NAMALWA (cell line): ENCODE measurements around the gene PEA15.

Experiments
- DNase-seq: peaks from one replicate; pipeline ENCODE4 v3.0.0-alpha.2; 2015; ENCODE audit warnings: low spot score

The PEA15 gene

DNA sequence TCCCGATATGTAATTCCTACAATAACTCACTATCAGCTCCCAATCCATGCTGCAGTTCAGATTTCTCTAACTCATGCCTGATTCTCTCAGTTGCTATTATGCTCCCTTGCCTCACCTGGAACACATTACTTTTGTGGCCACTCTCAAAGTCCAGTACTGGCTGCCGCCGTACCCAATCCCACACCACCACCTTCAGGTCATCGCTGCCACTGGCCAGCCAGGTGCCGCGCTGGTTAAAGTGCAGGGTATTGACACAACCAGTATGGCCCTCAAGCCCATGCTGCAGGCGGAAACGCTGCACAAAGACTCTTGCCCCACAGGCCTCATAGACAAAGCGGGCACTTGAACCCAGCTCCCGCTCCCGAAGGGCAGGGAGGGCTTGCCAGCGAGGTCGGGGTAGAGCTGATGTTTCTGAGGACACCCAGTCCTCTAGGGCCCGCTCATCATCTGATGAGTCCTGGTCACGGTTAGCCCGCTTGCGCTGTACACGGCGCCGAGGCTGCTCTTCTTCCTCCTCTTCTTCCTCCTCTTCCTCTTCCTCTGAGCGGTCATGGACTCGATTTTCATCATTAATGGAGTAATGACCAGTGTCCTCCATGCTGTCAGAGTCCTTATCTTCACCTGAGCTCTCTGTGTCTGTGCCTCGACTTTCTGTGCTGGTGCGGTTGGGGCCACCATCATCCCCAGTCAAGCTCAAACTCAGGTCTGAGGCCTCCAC is 34.6 kb downstream of the PEA15 start:
- no peak for DNase-seq

DNA sequence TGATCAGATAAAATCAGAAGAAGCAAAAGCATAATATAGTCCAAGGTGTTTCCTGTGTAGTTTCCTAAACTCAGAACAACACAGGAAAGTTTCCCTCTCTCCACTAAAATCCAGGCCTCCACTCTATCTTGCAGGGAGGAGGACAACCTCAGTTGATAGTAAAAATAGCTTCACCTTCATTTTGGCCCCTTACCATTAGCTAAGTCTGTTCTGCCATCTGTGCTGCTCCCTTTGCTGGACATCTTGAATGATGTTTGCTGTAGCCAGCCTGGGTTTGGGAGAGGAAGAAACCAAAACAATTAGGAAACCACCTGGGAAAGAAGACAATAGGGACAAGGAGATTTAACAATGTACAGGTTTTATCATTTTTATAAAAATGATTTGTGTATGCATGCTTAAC is 38.6 kb downstream of the PEA15 start:
- no peak for DNase-seq

DNA sequence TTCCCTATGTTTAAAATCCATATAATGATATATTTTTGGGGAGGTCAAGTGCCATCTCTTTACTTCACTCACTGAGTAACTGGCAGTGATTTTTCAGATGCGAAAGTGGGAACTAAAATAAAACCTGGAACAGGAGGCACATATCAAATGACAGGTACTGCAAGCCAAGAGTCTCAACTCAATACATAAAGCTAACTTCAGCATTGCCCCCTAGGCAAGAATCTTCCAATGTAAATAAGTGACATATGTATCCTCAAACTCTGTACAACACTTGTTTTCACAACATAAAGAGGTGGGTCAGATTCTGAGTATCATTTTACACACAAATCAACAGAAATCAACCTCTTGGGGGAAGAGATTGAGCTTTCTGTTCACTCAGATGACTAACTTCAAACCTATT is 39.0 kb downstream of the PEA15 start:
- DNase-seq, result no peak

DNA sequence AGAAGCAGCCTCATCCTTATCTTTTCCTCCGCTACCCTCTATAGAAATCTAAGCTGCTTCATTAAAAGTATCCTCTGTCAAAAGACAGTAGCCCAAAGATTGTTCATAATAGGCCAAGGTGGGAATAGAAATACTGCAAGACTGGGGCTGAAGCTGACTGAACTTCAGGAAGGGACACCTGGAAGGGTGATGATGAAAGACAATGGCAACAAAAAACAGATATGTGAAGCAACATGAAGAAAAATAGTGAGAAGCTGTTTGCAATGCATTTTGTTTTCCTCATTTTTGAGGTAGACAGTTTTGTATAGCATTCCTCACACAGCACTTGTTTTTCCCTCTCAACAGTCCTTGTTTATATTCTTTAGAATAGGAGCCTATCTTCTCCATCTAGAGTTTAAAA is 40.2 kb downstream of the PEA15 start:
- DNase-seq, result no peak

DNA sequence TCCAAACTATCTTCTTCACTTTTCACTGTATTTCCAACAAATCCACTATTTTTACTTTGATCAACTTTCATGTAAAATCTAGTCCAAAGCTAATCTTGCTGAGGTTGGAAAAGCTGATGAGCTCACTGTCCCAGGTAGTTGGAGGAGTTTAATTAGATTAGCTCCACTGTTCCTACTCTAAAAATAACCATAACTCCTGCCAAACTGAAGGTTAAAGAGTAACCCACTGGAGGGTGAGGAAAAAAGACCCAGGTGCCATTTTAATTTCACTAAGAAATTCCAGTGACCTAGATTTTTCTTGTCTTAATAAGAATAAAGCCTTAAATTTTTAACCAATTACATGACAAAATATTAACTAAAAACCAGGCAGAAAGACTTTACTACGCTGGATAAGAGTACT is 41.9 kb downstream of the PEA15 start:
- no peak for DNase-seq

DNA sequence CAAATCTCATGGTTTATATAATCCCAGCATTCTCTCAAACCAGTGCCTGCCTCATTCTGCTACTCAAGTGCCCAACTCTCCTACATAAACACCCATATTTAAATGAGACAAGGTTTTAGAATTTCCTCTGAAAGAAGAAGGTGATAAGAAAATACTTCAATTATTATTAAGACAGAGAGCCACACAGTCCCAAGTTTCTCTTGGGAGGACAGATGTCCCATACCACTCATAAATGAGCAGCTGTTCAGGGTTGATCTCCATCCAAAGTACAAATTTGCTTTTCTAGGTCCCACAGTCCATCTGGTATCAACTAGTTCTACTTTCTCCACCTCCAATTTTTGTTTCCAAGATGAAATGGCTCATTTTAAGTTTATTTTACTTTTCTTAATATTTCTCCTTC is 45.8 kb downstream of the PEA15 start:
- DNase-seq, result no peak

DNA sequence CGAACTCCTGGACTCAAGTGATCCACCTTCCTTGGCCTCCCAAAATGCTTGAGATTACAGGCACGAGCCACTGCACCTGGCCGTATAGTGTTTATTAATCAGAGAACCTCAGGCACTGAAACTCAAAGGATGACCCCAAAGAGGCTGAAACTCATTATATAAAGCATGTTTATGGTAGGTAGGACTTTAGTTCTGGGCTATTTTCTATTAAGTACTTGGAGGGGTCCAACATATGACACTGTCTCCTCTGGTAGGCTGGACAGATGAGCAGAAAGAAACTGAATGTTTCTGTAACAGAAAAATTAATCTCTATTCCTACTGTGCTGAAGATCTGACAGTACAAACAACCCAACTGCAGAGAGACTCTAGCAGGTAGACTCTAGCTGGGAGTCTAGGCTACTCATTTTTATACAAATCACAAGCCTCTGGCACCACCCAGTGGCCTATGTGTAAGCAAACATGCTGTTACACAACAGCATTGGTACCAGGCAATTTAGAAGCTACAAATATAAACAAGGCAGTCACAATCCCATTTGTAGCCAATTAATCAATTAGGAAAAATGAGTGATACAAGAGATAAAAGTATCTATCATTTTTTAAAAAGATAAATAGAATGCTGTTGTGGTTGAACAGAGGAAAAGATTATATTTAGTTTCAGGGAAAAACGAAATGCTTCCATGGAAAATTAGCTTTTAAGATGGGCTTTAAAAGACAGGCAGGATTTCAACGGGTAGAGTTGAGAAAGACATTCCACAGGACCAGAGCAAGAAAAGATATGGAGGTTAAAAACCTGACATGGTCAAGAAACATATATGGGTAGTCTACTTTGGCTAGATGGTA is 46.7 kb downstream of the PEA15 start:
- DNase-seq, result peak; percentile 92

DNA sequence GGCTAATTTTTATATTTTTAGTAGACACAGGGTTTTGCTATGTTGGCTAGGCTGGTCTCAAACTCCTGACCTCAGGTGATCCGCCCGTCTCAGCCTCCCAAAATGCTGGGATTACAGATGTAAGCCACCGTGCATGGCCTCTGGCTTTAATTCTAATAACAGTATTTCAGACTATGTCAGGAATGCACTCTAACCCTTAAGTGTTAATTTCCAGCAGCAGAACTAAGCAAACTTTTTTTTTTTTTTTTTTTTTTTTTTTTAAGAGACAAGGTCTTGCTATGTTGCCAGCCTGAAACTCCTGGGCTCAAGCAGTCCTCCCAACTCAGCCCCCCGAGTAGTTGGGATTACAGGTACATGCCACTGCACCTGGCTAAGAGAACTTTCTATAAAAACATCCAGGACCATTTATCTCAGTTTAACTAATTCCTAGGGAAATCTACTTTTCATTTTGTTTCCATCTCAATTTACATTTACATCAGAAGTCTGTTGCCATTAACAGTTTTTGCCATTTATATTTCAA is 50.7 kb downstream of the PEA15 start:
- DNase-seq, result no peak

DNA sequence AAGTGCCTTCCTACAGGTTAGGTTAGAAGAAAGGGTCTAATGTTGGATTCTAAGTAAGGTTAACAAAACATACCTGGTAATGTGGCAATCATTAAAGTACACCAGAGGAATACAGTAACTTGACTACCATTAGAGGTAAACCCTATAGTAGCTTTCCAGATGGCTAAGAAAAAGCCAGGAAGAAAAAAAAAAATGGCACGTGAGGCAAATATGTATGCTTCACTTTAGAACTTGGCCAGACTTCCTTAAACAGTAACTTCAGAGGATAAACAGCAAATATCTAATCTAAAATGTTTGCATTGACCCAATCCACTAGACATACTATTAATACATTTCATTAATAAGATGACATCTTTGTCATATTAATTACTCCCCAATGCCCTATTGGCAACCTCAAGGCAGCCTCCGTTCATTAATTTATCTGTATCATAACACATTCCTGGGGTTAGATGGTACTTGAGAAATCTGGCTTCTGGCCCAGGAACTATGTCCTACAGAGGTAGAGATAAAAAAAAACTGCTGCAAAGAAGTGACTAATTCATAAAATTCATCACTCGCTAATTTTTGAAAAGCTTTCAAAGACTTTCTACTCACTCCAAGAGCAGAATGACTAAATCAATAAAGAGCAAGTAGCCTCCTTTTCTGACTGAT is 51.3 kb downstream of the PEA15 start:
- DNase-seq, result no peak

DNA sequence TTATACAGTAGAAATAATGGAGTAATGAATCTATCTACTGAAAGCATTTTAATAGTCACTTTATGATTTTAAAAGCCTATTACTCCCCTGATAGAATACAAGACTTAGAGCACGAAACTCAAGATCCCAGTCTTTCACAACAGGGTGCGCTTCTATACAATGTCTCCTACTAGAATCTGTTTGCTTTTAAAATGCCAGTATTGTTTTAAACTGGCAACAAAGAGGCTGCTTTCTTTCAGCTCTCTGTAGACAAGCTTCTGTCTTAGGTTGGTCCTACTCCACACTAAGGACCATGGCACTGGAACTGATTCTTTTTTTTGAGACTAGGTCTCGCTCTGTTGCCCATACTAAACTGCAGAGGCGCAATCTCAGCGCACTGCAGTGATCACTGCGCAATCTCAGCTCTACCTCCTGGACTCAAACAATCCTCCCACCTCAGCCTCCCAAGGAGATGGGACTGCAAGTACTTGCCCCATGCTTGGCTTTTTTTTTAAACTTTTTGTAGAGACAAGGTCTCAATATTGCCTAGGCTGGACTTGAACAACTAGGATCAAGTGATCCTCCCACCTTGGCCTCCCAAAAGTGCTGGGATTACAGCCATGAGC is 52.3 kb downstream of the PEA15 start:
- DNase-seq, result no peak

DNA sequence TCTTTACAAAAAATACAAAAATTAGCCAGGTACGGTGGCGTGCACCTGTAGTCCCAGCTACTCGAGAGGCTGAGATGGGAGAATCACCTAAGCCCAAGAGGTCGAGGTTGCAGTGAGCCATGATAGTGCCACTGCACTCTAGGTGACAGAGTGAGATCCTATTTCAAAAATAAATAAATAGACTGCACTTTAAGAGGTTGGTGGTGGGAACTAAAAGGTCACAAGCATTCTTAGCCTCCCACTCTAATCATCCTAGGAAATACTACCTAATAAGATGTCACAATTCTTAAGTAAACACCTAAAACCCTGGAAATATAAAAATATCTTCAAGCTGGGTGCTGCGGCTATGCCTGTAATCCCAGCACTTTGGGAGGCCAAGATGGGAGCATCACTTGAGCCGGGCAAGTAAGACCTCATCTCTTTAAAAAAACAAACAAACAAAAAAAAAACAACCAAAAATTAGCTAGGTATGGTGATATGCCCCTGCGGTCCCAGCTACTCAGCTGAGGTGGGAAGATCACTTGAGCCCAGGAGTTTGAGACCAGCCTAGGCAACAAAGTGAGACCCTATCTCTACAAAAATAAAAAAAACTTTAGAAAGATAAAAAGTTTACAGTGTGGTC is 53.1 kb downstream of the PEA15 start:
- no peak for DNase-seq

DNA sequence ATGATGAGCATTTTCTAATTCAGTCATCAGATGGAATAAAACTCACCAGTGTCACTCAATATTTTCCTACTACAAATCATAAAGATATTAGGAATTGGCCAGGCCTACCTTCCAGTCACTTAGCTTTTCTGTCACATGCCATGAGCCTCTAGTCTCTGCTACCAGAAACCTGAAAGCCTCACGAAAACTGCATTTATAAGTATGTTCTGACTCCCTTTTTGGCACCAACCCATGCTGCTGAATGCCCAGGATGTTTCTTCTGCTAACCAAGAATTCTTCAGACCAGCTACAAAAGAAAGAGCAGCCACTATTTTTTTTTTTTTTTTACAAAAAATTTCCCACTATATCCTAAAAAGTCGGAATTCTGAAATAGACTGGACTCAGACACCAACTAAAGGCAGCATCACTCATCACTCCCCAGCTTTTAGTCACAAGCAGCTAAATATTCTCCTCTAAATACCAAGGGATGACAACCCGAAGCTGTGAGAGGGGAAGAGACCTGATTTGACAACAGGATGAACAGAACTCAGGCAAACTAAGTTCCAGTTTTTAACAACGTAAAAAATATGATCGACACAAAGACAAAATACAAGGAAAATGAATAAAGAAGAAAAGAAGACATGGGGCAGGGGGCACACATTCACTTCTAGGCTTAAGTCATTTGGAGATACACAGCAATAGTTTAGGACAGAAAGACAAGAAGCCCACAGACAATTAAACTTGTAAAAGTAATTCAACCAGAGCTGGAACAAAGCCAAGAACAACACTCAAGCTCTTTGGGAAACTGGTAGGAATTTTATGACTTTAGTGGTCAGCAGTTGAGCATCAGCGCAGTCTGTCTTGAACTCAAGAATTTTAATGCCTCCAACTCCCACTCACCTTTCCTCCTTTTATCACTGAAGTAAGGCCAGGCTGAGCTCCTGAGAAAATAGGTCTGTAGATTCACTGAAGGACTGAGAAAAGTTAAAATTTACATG is 55.5 kb downstream of the PEA15 start:
- DNase-seq, result peak; percentile 43

DNA sequence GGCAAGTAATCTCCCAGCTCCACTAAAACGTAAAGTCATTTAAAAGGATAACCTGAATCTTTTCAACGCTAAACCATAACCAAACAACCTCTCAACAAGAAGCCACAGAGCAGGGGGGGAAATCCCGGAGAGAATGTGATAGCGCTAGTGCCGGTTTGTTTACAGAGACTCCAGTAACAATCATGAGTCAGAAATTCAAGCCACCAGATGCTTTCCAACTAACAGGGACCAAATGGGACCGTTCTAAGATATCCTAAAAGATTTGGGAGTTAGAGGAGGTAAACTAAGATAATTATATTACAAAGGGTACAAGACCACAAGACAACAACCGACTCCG is 56.3 kb downstream of the PEA15 start:
- DNase-seq, result peak; percentile 81

DNA sequence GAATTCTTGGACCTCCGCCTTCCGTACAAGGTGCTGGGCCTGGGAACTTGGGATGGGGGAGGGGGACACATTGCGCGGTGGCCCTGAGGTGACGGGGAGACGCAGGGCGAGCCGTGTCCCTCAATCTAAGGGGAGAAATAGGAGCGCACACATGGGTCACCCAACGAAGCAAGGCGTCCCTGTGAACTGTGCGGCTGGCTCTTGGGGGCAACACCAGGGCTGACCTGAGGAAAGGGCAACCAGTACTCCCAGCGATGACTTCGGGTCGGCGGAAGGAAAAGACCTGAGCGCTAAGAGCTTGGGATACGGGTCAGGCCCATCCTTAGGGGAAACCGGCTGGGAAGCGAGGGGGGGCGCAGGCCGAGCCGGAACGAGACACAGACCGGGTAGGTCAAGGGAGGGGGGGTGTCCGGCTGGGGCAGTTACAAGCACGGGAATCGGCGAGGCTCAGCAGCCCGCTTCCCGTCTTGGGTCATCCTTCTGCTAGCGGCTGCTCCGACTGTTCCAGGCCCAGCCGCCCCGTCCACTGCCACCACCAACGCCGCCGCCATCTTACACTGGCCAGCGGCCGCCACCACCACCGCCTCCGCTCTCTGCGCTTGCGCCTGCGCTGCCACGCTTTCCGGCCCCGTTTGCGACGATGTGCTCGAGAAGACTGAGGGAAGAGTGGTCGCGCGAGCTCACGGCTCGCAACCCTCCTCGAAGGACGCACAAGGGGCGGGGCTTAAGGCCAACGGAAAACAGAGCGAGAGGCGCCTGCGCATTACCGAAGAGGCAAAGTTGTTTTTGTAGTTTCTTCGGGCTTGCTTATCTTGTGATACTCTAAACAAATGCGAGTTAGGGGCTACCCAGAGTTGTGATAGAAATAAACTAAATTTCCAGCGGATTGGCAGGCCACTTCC is 57.0 kb downstream of the PEA15 start, which contains the start of gene DCAF8:
TSS of gene DCAF8 (minus strand) at position 657 of the 902 bp plus-strand sequence. CDS start 18,541 bp downstream, outside the sequence.
- DNase-seq, result peak; percentile 100

DNA sequence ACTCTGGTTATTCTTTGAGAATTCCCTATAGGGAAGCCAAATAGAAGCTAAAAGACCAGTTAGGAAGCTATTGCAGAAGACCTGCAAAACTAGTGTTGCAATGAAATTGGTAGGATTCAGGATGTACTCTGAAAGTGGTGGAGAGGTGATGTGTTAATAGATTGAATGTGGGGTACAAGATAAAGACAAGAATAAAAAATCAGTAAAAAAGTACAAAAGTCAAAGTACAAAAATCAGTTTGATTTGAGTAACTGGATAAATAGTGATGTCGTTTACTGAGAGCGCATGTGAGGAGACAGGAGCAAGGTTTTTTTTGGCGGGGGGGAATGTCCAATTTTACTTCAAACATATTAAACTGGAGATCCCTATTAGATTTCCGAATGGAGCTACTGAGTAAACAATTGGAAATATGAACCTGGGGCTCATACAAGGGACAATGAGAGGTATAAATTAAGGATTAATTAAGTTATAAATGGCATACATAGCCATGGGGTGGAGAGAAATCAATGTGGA is 59.7 kb downstream of the PEA15 start:
- no peak for DNase-seq
